GM21528 (cell line): Measurements from ENCODE around the gene SGSM1.

Experiments
- ATAC-seq: cut with Tn5 transposase; IDR thresholded peaks from one replicate; pipeline ENCODE4 v1.9.1; 2021; ENCODE audit warnings: mild to moderate bottlenecking, moderate library complexity; ENCODE audit not compliant: unreplicated experiment, low FRiP score

The SGSM1 gene

DNA sequence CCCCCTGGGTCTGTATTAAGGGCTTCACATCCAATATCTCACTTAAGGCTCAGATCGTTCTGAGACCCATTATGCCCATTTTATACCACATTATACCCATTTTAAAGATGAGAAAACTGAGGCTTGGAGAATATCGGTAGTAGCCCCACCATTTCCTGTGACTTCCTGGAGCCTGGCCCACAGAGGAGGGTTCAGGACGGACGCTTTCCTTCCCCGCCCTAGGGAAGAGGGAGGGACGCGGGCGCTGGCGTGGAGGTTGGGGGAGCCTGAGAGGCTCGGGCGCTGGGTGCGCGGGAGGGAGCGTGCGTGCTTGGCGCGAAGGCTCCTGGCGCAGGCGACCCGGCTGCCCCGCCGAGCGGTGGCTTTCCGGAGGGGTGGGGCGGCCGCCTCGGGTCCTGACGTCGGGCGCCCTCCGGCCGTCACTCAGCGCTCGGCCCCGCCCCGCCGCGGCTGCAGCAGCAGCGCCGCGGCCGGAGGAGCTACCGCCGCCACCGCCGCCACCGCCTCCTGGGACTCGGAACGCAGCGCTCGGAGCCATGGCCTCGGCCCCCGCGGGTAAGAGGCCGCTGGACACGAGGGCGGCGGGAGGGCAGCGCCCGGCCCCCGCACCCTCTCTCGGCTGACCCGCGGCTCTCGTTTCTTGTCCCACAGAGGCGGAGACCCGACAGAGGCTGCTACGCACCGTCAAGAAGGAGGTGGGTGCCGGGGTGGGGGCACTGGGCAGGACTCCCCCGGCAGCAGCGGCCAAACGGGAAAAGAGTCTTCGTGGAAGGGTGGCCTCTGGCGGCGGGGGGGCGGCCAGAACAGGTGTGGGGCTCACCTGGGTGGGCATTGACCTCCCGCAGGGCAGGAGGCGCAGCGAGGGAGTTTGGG, at the start of gene SGSM1:
TSS of gene SGSM1 (plus strand) at position 422 of the 873 bp plus-strand sequence. CDS start at position 537, 115 bp downstream.
- ATAC-seq: no peak

DNA sequence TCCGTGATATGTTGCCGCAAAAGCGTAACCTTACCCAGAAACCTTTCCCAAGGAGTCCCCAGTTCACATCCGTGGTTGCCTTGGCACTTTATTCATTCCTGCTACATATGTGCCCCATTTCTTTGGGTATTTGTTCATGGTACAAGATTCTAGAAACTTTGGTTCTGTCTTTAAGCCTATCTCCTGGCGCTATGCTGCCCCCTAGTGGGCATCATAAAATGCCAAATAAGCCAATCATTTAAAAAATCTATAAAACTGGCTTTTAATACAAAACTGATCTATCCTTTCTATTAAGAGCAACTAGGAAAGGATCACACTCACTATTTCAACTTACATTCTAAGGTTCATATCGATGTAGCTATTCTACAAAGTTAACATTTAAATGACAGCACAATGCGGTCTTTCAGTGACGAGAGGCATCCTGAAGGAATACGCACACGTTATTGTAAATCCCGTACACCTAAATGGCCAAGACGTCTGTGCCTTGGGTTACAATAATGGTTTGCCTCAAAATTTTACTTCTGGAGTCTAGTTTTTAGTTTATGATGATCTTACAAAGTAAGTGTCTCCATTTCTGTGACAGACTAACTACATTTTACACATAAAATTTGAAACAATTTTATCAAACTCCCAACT, 47.7 kb upstream of the SGSM1 start:
- ATAC-seq: no peak

DNA sequence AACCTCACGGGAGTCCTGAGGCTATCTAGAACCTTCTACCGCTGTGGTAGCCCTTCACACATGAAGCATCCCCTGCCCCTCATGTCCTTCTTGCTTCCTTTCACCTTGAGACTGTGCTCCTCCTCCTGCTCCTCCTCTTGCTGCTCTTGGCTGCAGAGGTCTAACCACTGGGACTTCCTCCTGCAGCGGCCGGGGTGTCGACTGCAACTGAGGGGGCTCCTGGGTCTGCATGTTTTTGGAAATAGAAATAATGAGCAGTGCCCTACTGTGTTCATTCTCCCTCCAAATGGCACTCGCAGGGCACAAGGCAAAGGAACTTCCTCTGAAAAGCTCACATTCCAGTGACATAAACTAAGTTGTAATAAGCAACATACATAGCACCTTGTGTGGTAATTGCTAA, 46.2 kb upstream of the SGSM1 start:
- ATAC-seq: no peak

GRCh38 chr22:24760708-24761306, 45.2 kb upstream of the SGSM1 start:
- no peak for ATAC-seq

- no peak for ATAC-seq
Observed at GRCh38 chr22:24761888-24762675, 43.9 kb upstream of the SGSM1 start.

- no peak for ATAC-seq
Observed at GRCh38 chr22:24763872-24764485, 42.0 kb upstream of the SGSM1 start.

DNA sequence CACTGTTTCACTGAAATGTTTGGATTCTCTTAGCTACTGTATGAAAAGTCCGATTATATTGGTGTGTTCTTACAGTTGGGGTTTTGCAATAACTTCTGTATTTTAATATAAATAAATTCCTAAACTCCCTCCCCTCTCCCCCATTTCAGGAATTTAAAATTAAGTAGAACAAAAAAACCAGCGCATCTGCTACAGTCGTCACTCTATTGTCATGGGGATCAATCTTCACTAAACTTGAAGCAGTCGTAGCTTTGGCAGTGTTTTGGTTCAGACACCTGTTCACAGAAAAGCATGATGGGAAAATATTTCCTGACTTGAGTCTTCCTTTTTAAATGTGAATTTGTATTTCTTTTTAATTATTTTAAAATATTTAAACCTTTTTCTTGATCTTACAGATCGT, 40.8 kb upstream of the SGSM1 start:
- ATAC-seq: no peak

DNA sequence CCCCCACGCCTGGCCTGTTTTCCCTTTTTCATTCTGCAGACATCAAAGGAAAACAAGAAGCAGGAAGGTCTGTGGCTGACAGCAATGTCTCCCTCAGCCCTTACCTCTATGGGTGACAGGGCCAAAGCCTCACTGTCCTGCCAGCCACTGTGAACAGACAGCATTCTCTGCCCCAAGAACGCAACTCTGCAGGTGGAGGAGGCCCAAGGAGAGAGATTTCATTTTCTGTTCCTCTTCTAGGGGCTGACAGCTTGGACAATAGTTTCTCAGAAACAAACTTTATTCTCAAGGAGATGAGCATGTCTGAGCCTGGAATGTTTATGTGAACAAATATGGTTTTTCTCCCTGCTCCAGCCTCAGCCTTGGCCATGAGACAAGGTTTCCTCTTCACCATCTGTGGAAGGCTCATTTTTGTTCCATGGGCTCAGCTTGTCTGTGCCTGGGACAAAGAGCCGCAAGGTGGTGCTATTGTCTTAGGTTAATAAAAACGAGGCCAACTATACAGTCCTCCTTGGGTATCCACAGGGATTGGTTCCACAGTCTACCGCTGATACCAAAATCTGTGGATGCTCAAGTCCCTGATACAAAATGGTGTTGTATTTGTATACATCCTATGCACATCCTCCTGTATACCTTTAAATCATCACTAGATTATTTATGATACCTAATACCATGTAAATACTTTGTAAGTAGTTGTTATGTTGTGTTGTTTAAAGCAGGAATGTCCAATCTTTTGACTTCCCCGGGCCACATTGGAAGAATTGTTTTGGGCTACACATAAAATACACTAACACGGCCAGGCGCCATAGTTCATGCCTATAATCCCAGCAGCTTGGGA, 37.3 kb upstream of the SGSM1 start:
- ATAC-seq: no peak

DNA sequence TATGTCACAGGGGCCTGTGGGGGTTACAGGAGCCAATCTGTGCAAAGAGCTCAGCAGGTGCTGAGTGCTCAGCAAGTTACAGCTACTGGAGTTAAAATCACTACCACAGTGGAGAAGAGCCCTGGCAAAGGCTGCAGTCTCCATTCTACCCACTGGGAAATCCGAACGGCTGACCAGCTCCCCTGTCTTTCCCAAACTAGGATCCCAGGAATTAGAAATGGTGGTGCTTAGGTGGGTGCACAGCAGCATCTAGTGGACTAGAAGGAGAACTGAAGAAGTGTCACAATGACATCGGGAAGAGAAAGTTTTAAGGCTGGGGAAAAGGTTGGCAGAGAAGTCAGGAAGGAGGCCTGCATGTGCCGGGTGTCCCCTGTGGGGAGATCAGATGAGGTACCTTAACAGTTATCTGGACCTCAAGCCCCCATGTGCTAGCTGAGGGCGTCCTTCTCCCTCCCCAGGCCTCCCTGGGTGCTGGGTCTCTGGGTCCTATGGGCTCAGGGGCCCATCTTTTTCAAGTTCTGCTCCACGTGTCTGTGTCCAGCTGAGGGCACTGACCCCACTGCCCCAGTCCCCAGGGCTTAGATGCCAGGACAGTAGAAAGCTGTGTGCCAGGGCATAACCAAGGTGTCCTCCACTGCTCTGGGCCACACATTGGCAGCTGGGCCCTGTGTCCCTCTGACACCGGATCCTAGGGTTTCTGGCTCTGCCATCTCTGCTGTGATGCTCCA, 33.4 kb upstream of the SGSM1 start:
- ATAC-seq: no peak

- no peak for ATAC-seq
Observed at GRCh38 chr22:24775769-24776492, 30.1 kb upstream of the SGSM1 start.

- no peak for ATAC-seq
Observed at GRCh38 chr22:24776525-24776924, 29.5 kb upstream of the SGSM1 start.

- no peak for ATAC-seq
Observed at GRCh38 chr22:24789516-24789915, 16.5 kb upstream of the SGSM1 start.

DNA sequence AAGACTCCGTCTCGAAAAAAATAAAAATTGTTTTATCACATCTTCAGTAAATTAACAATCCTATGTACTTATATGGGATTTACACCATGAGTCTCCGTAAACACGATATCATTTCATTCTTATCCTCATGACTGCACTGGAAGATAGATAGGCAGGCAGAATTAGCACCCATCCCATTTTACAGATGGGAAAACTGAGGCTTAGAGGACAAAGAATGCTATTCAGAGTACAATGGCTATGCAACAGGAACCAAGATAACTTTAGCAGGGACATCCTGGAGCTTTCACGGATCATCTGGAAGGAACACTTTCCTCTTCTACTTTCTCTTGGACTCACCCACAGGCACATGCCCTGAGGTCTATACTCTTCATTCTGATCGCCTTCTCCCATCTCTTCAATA, 14.6 kb upstream of the SGSM1 start:
- ATAC-seq: no peak

GRCh38 chr22:24796056-24796455, 10.0 kb upstream of the SGSM1 start:
- ATAC-seq: no peak

DNA sequence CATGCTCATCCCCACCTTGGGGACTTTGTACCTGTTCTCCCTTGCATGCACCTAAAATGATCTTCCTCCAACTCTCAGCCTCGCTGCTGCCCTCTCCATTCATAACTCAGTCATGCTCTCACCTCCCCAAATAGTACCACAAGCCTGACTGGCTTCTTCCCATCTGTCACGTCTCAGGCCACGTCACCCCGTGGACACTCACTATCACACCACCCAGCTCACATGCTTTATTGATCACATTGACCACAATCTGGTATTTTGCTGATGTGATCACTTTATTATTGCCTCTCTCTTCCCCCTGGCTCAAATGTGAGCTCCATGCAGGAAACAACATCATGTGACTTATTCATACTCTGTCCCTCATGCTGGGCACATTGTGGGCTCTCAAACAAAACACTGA, 9.2 kb upstream of the SGSM1 start:
- ATAC-seq: no peak

DNA sequence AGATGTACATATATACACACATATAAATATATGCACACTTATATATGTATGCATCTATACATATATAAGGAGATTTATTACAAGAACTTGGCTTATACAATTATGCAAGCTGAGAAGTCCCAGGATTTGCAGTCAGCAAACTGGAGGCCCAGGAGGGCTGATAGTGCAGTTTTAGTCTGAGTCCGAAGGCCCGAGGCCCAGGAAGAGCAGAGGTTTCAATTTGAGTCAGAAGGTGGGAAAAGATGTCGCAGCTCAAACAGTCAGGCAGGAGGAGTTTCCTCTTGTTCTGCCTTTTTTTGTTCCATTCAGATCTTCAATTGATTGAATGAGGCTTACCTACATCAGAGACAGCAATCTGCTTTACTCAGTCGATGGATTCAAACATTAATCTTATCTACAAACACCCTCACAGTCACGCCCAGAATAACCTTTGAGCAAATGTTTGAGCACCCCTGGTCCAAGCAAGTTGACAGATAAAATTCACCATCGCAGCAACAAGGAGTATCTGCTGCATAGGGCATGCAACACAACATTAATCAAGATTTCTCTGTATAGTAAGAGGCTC, 4.0 kb upstream of the SGSM1 start:
- ATAC-seq: no peak

GRCh38 chr22:24803064-24803542, 2.9 kb upstream of the SGSM1 start:
- no peak for ATAC-seq

DNA sequence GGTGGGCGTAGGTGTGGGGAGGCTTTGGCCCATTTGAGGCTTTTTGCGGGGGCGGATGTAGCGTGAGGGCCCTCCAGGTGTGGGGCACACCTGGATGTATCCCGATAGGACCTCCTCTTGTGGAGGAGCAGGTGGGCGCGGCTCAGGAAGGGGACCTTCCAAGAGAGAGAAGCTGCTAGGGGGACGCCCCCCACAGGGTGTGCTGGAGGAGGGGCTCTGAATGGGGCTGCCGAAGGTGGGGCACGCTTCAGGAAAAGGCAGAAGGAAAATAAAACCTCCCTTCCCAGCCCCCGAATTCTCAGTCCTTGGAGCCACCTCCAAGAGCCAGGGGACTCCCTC, 621 bp downstream of the SGSM1 start:
- ATAC-seq: no peak
